Stimulated activated CD8-positive, alpha-beta memory T cell treated with anti-CD3 and anti-CD28 coated beads, Interleukin-7, amount 100 ng/mL, for 24 hours (primary cell): ENCODE measurements around the gene CCL4L2.
"Not testable (repeated sequence)": the region's sequence is repeated elsewhere in the genome, so short reads cannot be mapped to it uniquely, and the experiment has no call there.

Source experiments
- DNase-seq: peaks from one replicate; pipeline ENCODE4 v3.0.0-alpha.2; 2020; ENCODE audit warnings: low read depth

The CCL4L2 gene

GRCh38 chr17:36210439-36211211 lies at the start of gene CCL4L2:
Gene CCL4L2 (plus strand): TSS chr17:36211063.
- not testable (repeated sequence) for DNase-seq

GRCh38 chr17:36168836-36169235 lies 42.0 kb upstream of the CCL4L2 start:
- not testable (repeated sequence) for DNase-seq

GRCh38 chr17:36176536-36176935 lies 34.3 kb upstream of the CCL4L2 start, which contains the start of gene TBC1D3B:
Gene TBC1D3B (minus strand): TSS chr17:36176636. CDS start chr17:36175050, 1,586 bp downstream.
- DNase-seq: not testable (repeated sequence)

- DNase-seq: not testable (repeated sequence)
Observed at GRCh38 chr17:36181446-36182175, 29.3 kb upstream of the CCL4L2 start.

GRCh38 chr17:36182176-36183000 lies 28.5 kb upstream of the CCL4L2 start:
- DNase-seq: no peak

GRCh38 chr17:36183001-36183971 lies 27.6 kb upstream of the CCL4L2 start:
- DNase-seq: no peak

GRCh38 chr17:36184023-36184765 lies 26.7 kb upstream of the CCL4L2 start:
- DNase-seq: no peak

- no peak for DNase-seq
Observed at GRCh38 chr17:36185416-36185815, 25.4 kb upstream of the CCL4L2 start.

GRCh38 chr17:36186810-36187763 lies 23.8 kb upstream of the CCL4L2 start:
- DNase-seq: not testable (repeated sequence)

- not testable (repeated sequence) for DNase-seq
Observed at GRCh38 chr17:36187943-36188665, 22.8 kb upstream of the CCL4L2 start.

- no peak for DNase-seq
Observed at GRCh38 chr17:36188891-36189306, 22.0 kb upstream of the CCL4L2 start.

GRCh38 chr17:36189993-36190392 lies 20.9 kb upstream of the CCL4L2 start:
- DNase-seq: not testable (repeated sequence)

- not testable (repeated sequence) for DNase-seq
Observed at GRCh38 chr17:36190549-36191330, 20.1 kb upstream of the CCL4L2 start.

- no peak for DNase-seq
Observed at GRCh38 chr17:36193216-36193775, 17.6 kb upstream of the CCL4L2 start.

- not testable (repeated sequence) for DNase-seq
Observed at GRCh38 chr17:36194147-36194831, 16.6 kb upstream of the CCL4L2 start.

- not testable (repeated sequence) for DNase-seq
Observed at GRCh38 chr17:36194832-36195433, 15.9 kb upstream of the CCL4L2 start.
